H1 (cell line): ENCODE results near the gene MT2A. TPM values are rescaled to one million over a fixed set of nuclear protein-coding genes. Genes with fewer than 3 reads are reported as not detected.
A peak's percentile ranks its signal among the peaks of the same experiment; 100 is the strongest.

Experiments
- BACH1 ChIP-seq: IDR thresholded peaks from 2 replicates; pipeline ENCODE4 v1.6.1; 2012; ENCODE audit warnings: low read length, improper control_type of control experiment
- EZH2 ChIP-seq: fragments of 200-600 bp; sonication (generic); IDR thresholded peaks from 2 replicates; pipeline ENCODE4 v1.7.1; 2012; ENCODE audit warnings: low read depth, mild to moderate bottlenecking, moderate library complexity, low read length, inconsistent platforms; ENCODE audit not compliant: severe bottlenecking
- MAX ChIP-seq: IDR thresholded peaks from 2 replicates; pipeline ENCODE4 v1.6.1; 2012; ENCODE audit warnings: inconsistent platforms
- RFX5 ChIP-seq: IDR thresholded peaks from 2 replicates; pipeline ENCODE4 v1.6.1; 2011; ENCODE audit warnings: low read depth, low read length, improper control_type of control experiment, borderline replicate concordance
- RXRA ChIP-seq: IDR thresholded peaks from 2 replicates; pipeline ENCODE4 v1.6.1; 2011; ENCODE audit warnings: low read depth, mild to moderate bottlenecking, low read length, moderate library complexity; ENCODE audit not compliant: insufficient read depth
- SP2 ChIP-seq: IDR thresholded peaks from 2 replicates; pipeline ENCODE4 v1.6.1; 2012; ENCODE audit warnings: mild to moderate bottlenecking, low read length, inconsistent platforms
- SUZ12 ChIP-seq: fragments of 200-600 bp; sonication (generic); IDR thresholded peaks from 2 replicates; pipeline ENCODE4 v1.6.1; 2012; ENCODE audit warnings: mild to moderate bottlenecking, inconsistent platforms, low read length, moderate library complexity, mixed read lengths
- TBP ChIP-seq: IDR thresholded peaks from 2 replicates; pipeline ENCODE4 v1.6.1; 2011; ENCODE audit warnings: low read depth, low read length, improper control_type of control experiment
- TEAD4 ChIP-seq: IDR thresholded peaks from 2 replicates; pipeline ENCODE4 v1.6.1; 2012; ENCODE audit warnings: low read depth, low read length, inconsistent platforms, mixed read lengths
- USF2 ChIP-seq: IDR thresholded peaks from 2 replicates; pipeline ENCODE4 v1.6.1; 2011; ENCODE audit warnings: low read length, improper control_type of control experiment
- polyA plus RNA-seq, 7 experiments: library from polyadenylated mRNA; depleted of rRNA in 3 of 7; stranded (reverse) in 5 of 7; unstranded in 2 of 7; fragments of >200 nt in 5 of 7; fragments of 200-250 nt in 2 of 7; gene quantifications; 1 replicate in 5 of 7; 2 replicates in 1 of 7; 4 replicates in 1 of 7; pipeline versions ENCODE4 v1.2.1 to v1.2.3, GENCODE V29; 2011 to 2013; ENCODE audit warnings: missing spikeins in 2 of 7, mixed read lengths in 2 of 7
- total RNA-seq: library from RNA; stranded (reverse); fragmentation: NEBNext Ultra II Directional; extraction: Animal tissue kit (Norgen Biotek cat#: 25700); gene quantifications from 2 replicates; pipeline ENCODE4 v1.2.1, GENCODE V29; 2021

Gene MT2A
- total and polyA plus RNA-seq, 2 of the 8 experiments (the other 6 are each of a cell fraction or from before 2014, with no cell fraction given), result 9.5 to 30.1 TPM

GRCh38 chr16:56608043-56608875 lies at the start of gene MT2A (continued):
- TF ChIP-seq USF2 (no peak), TBP (peak; percentile 30; the same call in 1 of the 2 replicates), EZH2 (no peak), SP2 (no peak), RXRA (no peak), SUZ12 (peak; percentile 4; the same call in 1 of the 2 replicates), RFX5 (no peak), MAX (0 out of 2 replicates have a peak, but pooled peaks have one; percentile 45), TEAD4 (0 out of 2 replicates have a peak, but pooled peaks have one; percentile 7), BACH1 (0 out of 2 replicates have a peak, but pooled peaks have one; percentile 3)
